HepG2 (cell line): ENCODE results near the gene HDDC3. TPM values are rescaled to one million over a fixed set of nuclear protein-coding genes. Genes with fewer than 3 reads are reported as not detected.

Experiments used
- BHLHE40 ChIP-seq: IDR thresholded peaks from 2 replicates; pipeline ENCODE4 v1.6.1; 2011; ENCODE audit warnings: low read length, improper control_type of control experiment
- CTCF ChIP-seq: sonication (generic); formaldehyde crosslinking; IDR thresholded peaks from 2 replicates; pipeline ENCODE4 v1.5.0; 2020; ENCODE audit warnings: mild to moderate bottlenecking, missing genetic modification reagents, moderate library complexity
- EP300 ChIP-seq, 3 experiments: sonication (generic) in 1 of 3; formaldehyde crosslinking in 1 of 3; IDR thresholded peaks; 2 replicates each; pipeline versions ENCODE4 v1.5.1 to v1.6.1; 2011 to 2020; ENCODE audit warnings: low read depth in 2 of 3, low read length in 2 of 3, borderline replicate concordance in 1 of 3, improper control_type of control experiment in 1 of 3, mild to moderate bottlenecking in 1 of 3, missing genetic modification reagents in 1 of 3, moderate library complexity in 1 of 3
- FOXC1 ChIP-seq: sonication (generic); formaldehyde crosslinking; IDR thresholded peaks from 2 replicates; pipeline ENCODE4 v1.8.0; 2022; ENCODE audit warnings: mild to moderate bottlenecking, missing genetic modification reagents, borderline replicate concordance
- RXRB ChIP-seq: IDR thresholded peaks from 2 replicates; pipeline ENCODE4 v1.6.1; 2016; ENCODE audit warnings: borderline replicate concordance, missing genetic modification reagents, missing compliant biosample characterization
- SMAD9 ChIP-seq: sonication (generic); formaldehyde crosslinking; IDR thresholded peaks from 2 replicates; pipeline ENCODE4 v1.5.1; 2020; ENCODE audit warnings: mild to moderate bottlenecking, missing genetic modification reagents
- SMC3 ChIP-seq: IDR thresholded peaks from 2 replicates; pipeline ENCODE4 v1.6.1; 2011; ENCODE audit warnings: low read length, improper control_type of control experiment
- SRSF1 ChIP-seq: fragments of 200-400 bp; formaldehyde crosslinking; optimal IDR thresholded peaks from 2 replicates; pipeline ENCODE3; 2017; ENCODE audit warnings: mild to moderate bottlenecking, low read depth, low read length, moderate library complexity
- U2AF2 ChIP-seq: fragments of 200-400 bp; formaldehyde crosslinking; IDR thresholded peaks from 2 replicates; pipeline ENCODE4 v1.6.1; 2017; ENCODE audit warnings: low read depth, mild to moderate bottlenecking, low read length
- YEATS4 ChIP-seq: sonication (generic); formaldehyde crosslinking; IDR thresholded peaks from 2 replicates; pipeline ENCODE4 v1.4.0; 2020; ENCODE audit warnings: missing genetic modification reagents, borderline replicate concordance
- ZBTB7B ChIP-seq: sonication (generic); formaldehyde crosslinking; IDR thresholded peaks from 2 replicates; pipeline ENCODE4 v1.4.0; 2020; ENCODE audit warnings: missing genetic modification reagents
- ZNF264 ChIP-seq: sonication (generic); formaldehyde crosslinking; IDR thresholded peaks from 2 replicates; pipeline ENCODE4 v1.4.0; 2020; ENCODE audit warnings: missing genetic modification reagents
- ZNF318 ChIP-seq: sonication (generic); formaldehyde crosslinking; IDR thresholded peaks from 2 replicates; pipeline ENCODE4 v1.4.0; 2020; ENCODE audit warnings: mild to moderate bottlenecking, missing genetic modification reagents
- ZNF652 ChIP-seq: IDR thresholded peaks from 2 replicates; pipeline ENCODE4 v1.6.1; 2016; ENCODE audit warnings: low read depth, borderline replicate concordance
- ZNF678 ChIP-seq: sonication (generic); formaldehyde crosslinking; IDR thresholded peaks from 2 replicates; pipeline ENCODE4 v1.4.0; 2020; ENCODE audit warnings: mild to moderate bottlenecking, missing genetic modification reagents
- ZNF768 ChIP-seq: sonication (generic); formaldehyde crosslinking; IDR thresholded peaks from 2 replicates; pipeline ENCODE4 v1.4.0; 2020; ENCODE audit warnings: missing genetic modification reagents
- polyA plus RNA-seq, 8 experiments: library from polyadenylated mRNA; depleted of rRNA in 3 of 8; stranded (reverse) in 7 of 8; unstranded in 1 of 8; fragments of >200 nt; fragmentation: Illumina TruSeq in 4 of 8; extraction: Trizol in 4 of 8; gene quantifications; 2 replicates each; pipeline versions ENCODE4 v1.2.1 to v1.2.3, GENCODE V29; 2011 to 2016; ENCODE audit warnings: low read depth in 4 of 8, missing spikeins in 1 of 8, mixed read lengths in 1 of 8; ENCODE audit not compliant: insufficient read depth in 1 of 8
- total RNA-seq, 5 experiments: library from RNA; depleted of rRNA; stranded (reverse); fragments of >200 nt; fragmentation: Illumina TruSeq; extraction: Trizol; gene quantifications; 2 replicates each; pipeline ENCODE4 v1.2.3, GENCODE V29; 2016; ENCODE audit warnings: low read depth in 1 of 5
- TF ChIP-seq, protein P1 (sequence below): sonication (generic); formaldehyde crosslinking; IDR thresholded peaks from 2 replicates; pipeline ENCODE4 v1.9.0; 2022; ENCODE audit warnings: missing genetic modification reagents, mild to moderate bottlenecking, borderline replicate concordance

Gene HDDC3
- total and polyA plus RNA-seq, 2 of the 13 experiments (the other 11 are each of a cell fraction or from before 2014, with no cell fraction given), result 18.7 to 28.3 TPM

DNA sequence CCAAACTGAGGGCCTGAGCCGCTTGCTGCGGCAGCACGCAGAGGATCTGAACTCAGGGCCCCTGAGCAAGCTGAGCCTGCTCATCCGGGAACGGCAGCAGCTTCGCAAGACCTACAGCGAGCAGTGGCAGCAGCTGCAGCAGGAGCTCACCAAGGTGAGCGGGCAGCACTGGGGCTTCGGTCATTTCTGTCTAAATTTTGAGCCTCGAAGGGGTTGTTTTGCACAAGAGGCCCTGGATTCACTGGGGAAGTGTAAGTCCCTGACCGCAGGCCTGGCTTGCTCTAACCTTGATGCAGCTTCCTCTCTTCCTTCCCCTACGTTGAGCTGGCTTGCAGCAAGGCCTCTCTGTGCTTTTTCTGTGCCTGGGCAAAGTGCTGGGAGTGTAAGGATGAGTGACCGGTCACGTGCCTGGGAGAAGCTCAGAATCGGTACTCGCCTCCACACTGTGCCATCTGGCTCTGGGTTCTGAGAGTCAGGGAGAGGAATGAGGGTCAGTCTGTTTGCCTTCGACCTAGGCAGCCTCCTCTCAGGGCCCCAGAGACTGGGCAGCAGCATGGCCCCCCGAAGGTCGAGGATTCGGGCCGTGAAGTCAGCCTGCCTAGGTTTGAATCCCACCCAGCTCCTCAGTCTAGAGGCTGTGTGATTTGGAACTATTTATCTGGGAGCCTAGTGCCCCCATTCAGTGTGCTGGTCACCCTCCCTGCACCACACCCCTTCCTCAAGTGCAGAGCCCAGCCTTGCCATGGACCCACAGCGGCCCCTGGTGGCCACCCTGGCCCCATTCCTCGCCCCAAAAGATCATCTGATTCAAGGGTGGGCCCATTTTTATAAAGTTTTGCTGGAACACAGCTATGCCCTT is 46.7 kb downstream of the HDDC3 start (continued):
- TF ChIP-seq ZNF318 (CRISPR knock-in tag) (no peak), CTCF (peak; percentile 94), YEATS4 (CRISPR knock-in tag) (no peak), BHLHE40 (peak; percentile 40; the same call in 1 of the 2 replicates), U2AF2 (no peak), ZNF652 (CRISPR knock-in tag) (no peak), SMC3 (peak; percentile 76), EP300 (IDR thresholded peaks at IDR 0.05; ENCODE audit: low read depth in 2 of 2, low read length in 2 of 2) (no peak), EP300 (CRISPR knock-in tag; IDR thresholded peaks at IDR 0.05; ENCODE audit: borderline replicate concordance) (no peak; the same call in 1 of the 2 replicates), ZNF768 (CRISPR knock-in tag) (peak; percentile 56; the same call in 1 of the 2 replicates), SRSF1 (no peak), SMAD9 (no peak), FOXC1 (no peak), ZNF678 (no peak), ZBTB7B (CRISPR knock-in tag) (peak; percentile 53; the same call in 1 of the 2 replicates), ZNF264 (CRISPR knock-in tag) (no peak), RXRB (CRISPR knock-in tag) (0 out of 2 replicates have a peak, but pooled peaks have one; percentile 22)
- TF ChIP-seq, protein P1, sequence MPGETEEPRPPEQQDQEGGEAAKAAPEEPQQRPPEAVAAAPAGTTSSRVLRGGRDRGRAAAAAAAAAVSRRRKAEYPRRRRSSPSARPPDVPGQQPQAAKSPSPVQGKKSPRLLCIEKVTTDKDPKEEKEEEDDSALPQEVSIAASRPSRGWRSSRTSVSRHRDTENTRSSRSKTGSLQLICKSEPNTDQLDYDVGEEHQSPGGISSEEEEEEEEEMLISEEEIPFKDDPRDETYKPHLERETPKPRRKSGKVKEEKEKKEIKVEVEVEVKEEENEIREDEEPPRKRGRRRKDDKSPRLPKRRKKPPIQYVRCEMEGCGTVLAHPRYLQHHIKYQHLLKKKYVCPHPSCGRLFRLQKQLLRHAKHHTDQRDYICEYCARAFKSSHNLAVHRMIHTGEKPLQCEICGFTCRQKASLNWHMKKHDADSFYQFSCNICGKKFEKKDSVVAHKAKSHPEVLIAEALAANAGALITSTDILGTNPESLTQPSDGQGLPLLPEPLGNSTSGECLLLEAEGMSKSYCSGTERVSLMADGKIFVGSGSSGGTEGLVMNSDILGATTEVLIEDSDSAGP (CRISPR knock-in tag), result peak; percentile 59; the same call in 1 of the 2 replicates
